Measurements from ENCODE around the gene GFOD2. TPM values are rescaled to one million over a fixed set of nuclear protein-coding genes. Genes with fewer than 3 reads are reported as not detected.

Gene GFOD2
- total RNA-seq, 2 experiments from 2014 or later = 7.3 to 8.2 TPM

DNA sequence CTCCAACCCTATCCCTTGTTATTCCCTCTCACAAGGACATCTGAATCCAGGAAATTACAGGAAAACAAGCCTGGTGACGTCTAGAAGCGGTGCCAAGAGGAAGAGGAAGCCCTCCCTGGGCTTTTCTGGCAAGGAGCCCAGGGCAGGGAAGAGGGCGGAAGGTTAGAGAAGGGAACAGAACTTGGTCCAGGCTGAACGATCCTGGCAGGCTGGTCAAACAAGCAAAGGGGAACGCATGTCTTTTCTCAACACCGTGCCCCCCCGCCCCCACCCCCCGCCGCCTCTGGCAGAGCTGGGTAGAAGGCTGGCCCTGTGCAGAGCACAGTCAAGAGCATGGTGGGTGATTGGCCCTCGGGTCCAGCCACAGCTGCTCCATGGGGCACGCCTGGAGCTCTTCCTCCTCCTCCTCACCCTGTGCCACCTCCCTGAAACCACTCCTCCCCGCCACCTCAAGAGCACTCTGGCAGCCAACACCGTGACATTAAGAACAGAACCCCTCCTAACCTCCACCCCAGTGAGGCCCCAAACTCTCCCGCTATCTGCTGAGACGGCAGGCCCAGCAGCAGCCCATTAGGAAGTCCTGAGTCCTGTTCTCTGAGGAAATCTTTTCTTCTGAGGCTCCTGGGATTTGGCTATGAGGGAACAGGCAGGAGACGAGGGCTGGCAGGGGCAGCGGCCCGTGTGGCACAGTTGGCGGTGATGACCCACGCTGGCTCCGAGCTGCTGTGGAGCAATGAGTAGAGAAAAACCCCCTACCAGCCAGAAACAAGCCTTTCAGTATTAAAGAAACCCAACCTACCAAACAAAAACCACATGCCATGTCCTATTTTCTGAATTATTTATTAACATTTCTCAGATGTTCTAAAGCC, 45.2 kb downstream of the GFOD2 start:
- Mint-ChIP-seq H3K27me3 (ENCODE audit: low read depth) (no peaks in the 10 kb centered on the region), H3K9me3 (no peaks in the 10 kb centered on the region), H3K27ac (no peak overlapping the region), H3K4me1 (ENCODE audit: low read depth) (no peaks in the 10 kb centered on the region), H3K4me3 (no peak overlapping the region), H3K36me3 (ENCODE audit: low read depth) (no peaks in the 10 kb centered on the region)
- intact Hi-C loops (cut with micrococcal nuclease) = loop anchor here (2.0 kb wide), 1 partner anchor 245 kb away; no protein-coding TSS in a partner anchor
- CTCF ChIA-PET = interaction anchor here (0.8 to 1.5 kb wide), 5 partner anchors 10 to 180 kb away, joined by 3 to 5 read pairs (median 3); no protein-coding TSS in a partner anchor
- DNase-seq = no peak

DNA sequence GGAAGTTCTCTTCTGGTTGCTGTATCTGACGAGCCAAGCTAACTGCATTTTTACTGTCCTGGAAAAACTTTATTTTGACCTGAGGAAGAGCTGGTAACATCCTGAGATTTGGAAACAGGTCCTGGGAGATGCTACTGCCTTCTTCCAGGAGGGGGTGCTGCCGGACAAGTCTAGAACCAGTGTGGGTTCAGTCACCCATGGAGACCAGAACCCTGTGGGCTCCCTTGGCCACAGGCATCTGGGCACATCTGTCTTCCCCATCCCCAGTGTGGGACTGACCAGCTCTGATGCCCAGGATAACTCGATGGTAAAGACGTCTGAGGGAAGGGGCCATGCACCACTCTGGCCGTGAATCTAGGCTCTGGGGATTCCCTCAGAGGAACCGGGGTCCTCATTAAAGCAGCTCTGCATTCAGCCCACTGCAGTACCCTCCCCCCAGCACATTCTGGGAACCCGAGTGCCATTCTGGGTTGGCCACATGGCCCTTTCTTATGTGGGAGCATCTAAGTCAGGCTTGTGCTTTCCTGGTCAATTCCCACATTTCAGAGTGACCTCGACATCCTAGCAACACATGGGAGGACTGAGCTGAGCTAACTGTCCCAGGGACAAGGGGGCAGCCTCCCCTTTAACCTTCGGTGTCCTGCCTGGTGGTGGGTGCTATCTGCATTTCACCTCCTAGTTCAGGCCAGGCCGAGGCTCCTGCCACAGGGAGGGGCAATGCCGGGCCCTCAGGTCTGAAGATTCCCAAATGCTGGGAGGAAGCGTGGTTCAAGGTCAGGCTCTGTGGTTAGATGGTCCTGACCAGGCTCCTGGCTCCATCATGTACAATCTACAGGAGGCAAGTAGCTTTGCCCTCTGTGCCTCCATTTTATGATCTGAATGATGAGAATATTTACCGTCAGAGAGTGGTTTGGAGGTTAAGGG, 46.1 kb downstream of the GFOD2 start:
- Mint-ChIP-seq H3K4me3 (no peak overlapping the region), H3K9me3 (no peaks in the 10 kb centered on the region), H3K4me1 (ENCODE audit: low read depth) (peaks cover under 1% of the 10 kb centered on the region), H3K27ac (no peak overlapping the region), H3K36me3 (ENCODE audit: low read depth) (no peaks in the 10 kb centered on the region), H3K27me3 (ENCODE audit: low read depth) (no peaks in the 10 kb centered on the region)
- CTCF ChIA-PET = interaction anchor here (0.6 to 13.5 kb wide), 13 partner anchors 10 to 267 kb away, joined by 3 to 131 read pairs (median 3); partner anchors contain the start of gene GFOD2
- intact Hi-C loops (cut with micrococcal nuclease) = loop anchor here (1.0 to 2.0 kb wide), 2 partner anchors 246 to 255 kb away; no protein-coding TSS in a partner anchor
- peak; percentile 74 for DNase-seq

DNA sequence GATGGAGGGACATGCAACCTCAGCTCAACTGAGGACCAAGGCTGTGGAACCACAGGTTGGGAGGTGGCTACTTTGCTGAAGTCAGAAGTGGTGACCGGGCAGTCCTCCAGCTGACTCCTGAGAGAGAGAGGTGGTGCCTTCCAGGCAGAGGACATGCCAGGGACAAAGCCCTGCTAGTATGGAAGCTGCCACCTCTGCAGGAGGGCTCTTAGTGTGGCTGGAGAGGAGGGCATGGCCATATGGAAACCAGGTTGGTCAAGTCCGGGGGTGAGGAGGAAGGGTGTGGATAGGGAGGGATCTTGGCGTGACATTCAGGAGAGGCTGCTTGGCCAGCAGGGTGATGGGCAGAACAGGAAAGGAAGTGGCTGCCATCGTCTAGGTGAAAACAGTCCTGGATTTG, 46.8 kb downstream of the GFOD2 start:
- H3K9me3 Mint-ChIP-seq = no peaks in the 10 kb centered on the region
- CTCF ChIA-PET = interaction anchor here (0.6 to 13.5 kb wide), 11 partner anchors 9 to 268 kb away, joined by 3 to 131 read pairs (median 3); partner anchors contain the start of gene GFOD2
- H3K27me3 Mint-ChIP-seq (ENCODE audit: low read depth) = no peaks in the 10 kb centered on the region

DNA sequence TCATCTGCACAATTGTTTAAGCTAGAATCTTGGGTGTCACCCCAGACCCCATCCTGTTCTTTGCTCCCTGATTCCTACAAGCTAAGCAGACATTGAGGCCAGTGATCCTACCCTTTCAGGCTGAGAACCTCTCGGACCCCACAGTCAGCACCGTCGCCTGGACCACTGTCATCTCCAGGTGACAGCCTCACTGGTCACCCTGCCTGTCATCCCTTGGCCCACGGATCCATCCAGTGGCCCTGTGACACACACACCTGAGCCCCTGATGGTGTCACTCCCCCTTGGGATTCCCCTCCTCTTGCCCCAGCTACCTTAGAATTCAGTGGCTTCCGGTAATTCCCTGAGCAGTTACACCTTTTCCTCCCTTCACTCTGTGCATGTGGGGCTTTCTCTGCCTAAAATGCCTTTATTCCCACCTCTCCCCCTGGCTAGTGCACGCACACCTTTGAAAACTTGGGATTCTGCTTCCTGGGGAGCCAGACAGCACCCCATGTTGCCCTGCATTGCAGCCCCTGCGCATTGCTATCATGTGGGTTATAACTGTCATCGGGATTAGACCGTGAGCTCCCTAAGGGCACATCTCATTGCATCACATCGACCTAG, 49.5 kb downstream of the GFOD2 start:
- DNase-seq = no peak
- Mint-ChIP-seq H3K36me3 (ENCODE audit: low read depth) (no peaks in the 10 kb centered on the region), H3K27me3 (ENCODE audit: low read depth) (no peaks in the 10 kb centered on the region), H3K9me3 (no peaks in the 10 kb centered on the region), H3K4me3 (no peak overlapping the region), H3K4me1 (ENCODE audit: low read depth) (peaks cover 17% of the 10 kb centered on the region), H3K27ac (no peak overlapping the region)
- intact Hi-C loops (cut with micrococcal nuclease) = no loop called here
- CTCF ChIA-PET = interaction anchor here (0.6 to 13.5 kb wide), 6 partner anchors 9 to 183 kb away, joined by 3 to 131 read pairs (median 4); partner anchors contain the start of gene PARD6A

More for the DNA sequence above, 46.8 kb downstream of the GFOD2 start:
- no peak for DNase-seq
- intact Hi-C loops (cut with micrococcal nuclease) = loop anchor here (1.0 to 2.0 kb wide), 2 partner anchors 246 to 256 kb away; no protein-coding TSS in a partner anchor
- H3K4me3 Mint-ChIP-seq = no peak overlapping the region
- no peak overlapping the region for H3K27ac Mint-ChIP-seq
- no peaks in the 10 kb centered on the region for H3K36me3 Mint-ChIP-seq (ENCODE audit: low read depth)
- H3K4me1 Mint-ChIP-seq (ENCODE audit: low read depth) = peaks cover 7% of the 10 kb centered on the region

DNA sequence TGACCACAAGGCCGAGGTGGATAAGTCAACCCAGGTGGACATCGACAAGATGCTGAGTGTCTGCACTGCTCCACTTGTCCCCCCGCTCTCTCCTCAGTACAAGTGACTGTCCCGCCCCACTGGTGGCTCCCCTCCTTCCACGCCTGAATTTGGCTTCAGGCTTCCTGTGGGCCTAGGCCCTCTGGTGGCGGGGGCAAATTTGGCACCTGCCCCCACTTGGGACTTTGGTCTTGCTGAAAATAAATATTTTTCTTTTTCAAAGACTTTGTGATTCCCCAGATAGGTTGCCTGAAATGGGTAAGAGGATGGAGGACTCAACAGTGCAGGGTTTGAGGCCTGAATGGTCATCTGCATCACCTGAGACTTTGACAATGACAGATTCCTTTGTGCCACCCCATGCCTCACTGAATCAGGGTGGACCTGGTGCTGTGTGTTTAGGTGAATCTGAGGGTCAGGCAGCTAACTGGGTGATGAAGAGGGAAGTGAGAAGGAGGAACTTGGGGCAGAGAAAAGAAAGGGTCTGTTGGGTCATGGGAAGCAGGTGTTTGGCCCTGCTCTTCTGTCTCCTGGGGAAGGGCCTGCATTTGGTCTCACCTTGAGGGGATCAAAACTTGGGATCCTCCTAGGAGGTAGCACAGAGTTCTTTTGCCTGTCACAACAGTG, 50.5 kb downstream of the GFOD2 start:
- H3K4me1 Mint-ChIP-seq (ENCODE audit: low read depth) = peaks cover 17% of the 10 kb centered on the region
- H3K9me3 Mint-ChIP-seq = no peaks in the 10 kb centered on the region
- intact Hi-C loops (cut with micrococcal nuclease) = loop anchor here (1.0 kb wide), 5 partner anchors 8 to 187 kb away; partner anchors contain the start of genes ACD, ATP6V0D1, CTCF and PARD6A
- H3K27ac Mint-ChIP-seq = no peak overlapping the region
- CTCF ChIA-PET = interaction anchor here (0.6 to 13.5 kb wide), 14 partner anchors 10 to 184 kb away, joined by 3 to 131 read pairs (median 4); partner anchors contain the start of genes CTCF and GFOD2
- H3K4me3 Mint-ChIP-seq = no peak overlapping the region
- DNase-seq = peak; percentile 21
- peaks cover 1% of the 10 kb centered on the region for H3K36me3 Mint-ChIP-seq (ENCODE audit: low read depth)
- H3K27me3 Mint-ChIP-seq (ENCODE audit: low read depth) = no peaks in the 10 kb centered on the region

DNA sequence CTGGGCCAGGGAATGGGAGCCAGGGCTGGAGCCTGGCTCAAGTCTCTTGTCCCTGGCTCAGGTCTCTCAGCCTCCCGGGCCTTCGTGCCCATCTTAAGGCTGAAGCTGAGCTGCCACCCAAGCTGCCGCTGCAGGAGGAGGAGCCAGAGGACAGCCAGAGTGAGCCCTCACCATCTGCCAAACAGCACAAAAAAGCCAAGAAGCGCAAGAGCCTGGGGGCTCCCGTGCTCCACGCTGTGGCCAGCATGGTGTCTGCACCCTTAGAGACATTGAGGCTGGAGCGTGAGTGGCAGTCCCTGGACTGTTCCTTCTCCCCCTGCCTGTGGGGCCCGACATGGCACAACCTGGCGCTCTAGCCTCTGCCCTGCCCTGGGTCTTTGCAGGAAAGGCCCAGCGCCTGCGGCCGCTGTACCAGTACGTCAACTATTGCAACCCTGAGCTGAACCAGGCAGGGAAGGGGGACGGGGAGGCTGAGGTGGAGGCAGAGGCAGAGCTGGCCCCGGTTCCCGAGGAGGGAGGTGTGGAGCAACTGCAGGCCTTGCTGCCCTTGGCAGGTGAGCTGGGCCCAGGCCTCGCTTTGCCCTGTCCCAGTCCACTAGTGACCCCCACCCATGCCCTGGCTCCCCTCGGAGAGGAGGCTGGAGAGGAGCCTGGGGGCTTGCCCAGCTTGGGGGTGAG, 51.2 kb downstream of the GFOD2 start:
- peaks cover 17% of the 10 kb centered on the region for H3K4me1 Mint-ChIP-seq (ENCODE audit: low read depth)
- peak; percentile 91 for DNase-seq
- peak overlapping the region; percentile 90 for H3K4me3 Mint-ChIP-seq
- intact Hi-C loops (cut with micrococcal nuclease) = loop anchor here (1.0 kb wide), 5 partner anchors 8 to 187 kb away; partner anchors contain the start of genes ACD, ATP6V0D1, CTCF and PARD6A
- H3K27me3 Mint-ChIP-seq (ENCODE audit: low read depth) = no peaks in the 10 kb centered on the region
- no peaks in the 10 kb centered on the region for H3K9me3 Mint-ChIP-seq
- CTCF ChIA-PET = interaction anchor here (0.6 to 13.5 kb wide), 22 partner anchors 8 to 216 kb away, joined by 3 to 131 read pairs (median 4); partner anchors contain the start of genes CARMIL2, CTCF, GFOD2 and RANBP10
- no peak overlapping the region for H3K27ac Mint-ChIP-seq
- peaks cover 1% of the 10 kb centered on the region for H3K36me3 Mint-ChIP-seq (ENCODE audit: low read depth)

DNA sequence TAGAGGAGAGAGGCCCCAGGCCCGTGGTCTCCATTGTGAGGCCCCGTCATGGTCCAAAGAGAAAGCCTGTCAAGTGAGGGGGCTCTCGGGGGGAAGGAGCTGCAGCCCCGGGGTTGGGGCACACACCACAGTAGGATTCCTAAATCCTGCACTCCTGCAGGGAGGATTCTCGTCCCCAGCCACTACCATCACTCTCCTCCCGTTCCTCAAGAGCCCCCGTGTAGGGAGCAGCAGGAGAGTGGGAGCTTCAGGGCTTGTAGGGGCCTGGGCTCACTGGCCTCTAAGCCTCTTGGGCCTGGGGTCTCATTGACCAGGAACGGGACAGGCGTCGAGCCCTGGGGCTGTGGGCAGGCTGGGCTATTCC, 51.7 kb downstream of the GFOD2 start:
- H3K27me3 Mint-ChIP-seq (ENCODE audit: low read depth) = no peaks in the 10 kb centered on the region
- H3K27ac Mint-ChIP-seq = no peak overlapping the region
- H3K9me3 Mint-ChIP-seq = no peaks in the 10 kb centered on the region
- CTCF ChIA-PET = interaction anchor here (0.6 to 13.5 kb wide), 18 partner anchors 9 to 217 kb away, joined by 3 to 131 read pairs (median 4); partner anchors contain the start of genes CARMIL2, CTCF and RANBP10
- H3K36me3 Mint-ChIP-seq (ENCODE audit: low read depth) = peaks cover 1% of the 10 kb centered on the region
- H3K4me1 Mint-ChIP-seq (ENCODE audit: low read depth) = peaks cover 17% of the 10 kb centered on the region
- intact Hi-C loops (cut with micrococcal nuclease) = no loop called here
- DNase-seq = no peak
- H3K4me3 Mint-ChIP-seq = peak overlapping the region; percentile 90

DNA sequence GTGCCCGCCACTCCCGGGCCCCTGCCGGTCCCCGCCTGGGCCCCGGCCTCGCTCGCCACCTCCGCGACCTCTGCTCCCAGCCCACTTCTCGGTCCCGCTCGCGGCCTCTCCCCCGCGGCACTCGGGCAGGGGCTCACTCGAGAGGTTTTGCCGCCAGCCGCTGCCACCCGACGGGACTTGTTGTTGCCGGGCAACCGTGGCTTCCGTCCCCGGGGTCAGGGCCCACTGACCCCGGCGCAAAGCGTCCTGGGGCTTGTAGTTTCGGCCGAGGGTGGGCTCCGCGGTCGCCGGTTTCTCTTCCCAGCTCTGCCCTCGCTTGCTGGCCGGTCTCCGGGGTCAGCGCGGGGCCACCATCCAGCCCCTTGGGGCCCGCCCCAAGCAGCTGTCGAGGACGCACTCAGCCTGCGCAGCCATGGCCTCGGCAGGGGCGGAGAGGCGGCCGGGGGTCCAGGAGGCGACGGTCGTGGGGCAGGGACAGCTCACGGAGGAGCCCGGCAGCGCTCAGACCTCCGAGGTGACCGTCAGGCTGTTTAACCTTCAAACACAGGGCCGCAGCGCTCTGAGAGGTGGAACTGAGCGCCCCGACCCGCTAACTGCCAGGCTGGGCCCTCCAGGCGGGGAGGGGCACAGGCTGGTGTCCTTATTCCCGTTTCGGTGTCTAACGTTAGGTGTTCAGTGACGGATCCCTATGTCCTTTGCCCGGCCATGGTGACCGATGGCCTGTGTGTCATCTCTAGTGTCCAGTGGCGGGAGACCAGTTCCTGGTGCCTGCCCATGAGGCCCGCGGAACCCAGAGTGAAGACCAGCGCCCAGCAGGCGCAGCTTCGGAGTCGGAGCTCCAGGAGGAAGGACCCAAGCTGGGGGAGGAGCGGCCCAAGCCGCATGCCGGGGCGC, 52.3 kb downstream of the GFOD2 start, which contains the start of the genes C16orf86 and ENKD1:
Gene C16orf86, plus strand, starts transcription at position 256 of the 894 bp plus-strand sequence. Its CDS starts 157 bp downstream, at position 413.
Gene ENKD1, minus strand, starts transcription at position 192 of the 894 bp plus-strand sequence. CDS start 308 bp downstream, outside the sequence.
- CTCF ChIA-PET = interaction anchor here (0.6 to 13.5 kb wide), 18 partner anchors 8 to 217 kb away, joined by 3 to 131 read pairs (median 4); partner anchors contain the start of genes CARMIL2, CTCF and RANBP10
- Mint-ChIP-seq H3K27ac (peak within 1 kb of the TSS; percentile 30), H3K4me1 (ENCODE audit: low read depth) (peaks cover 17% of the 10 kb centered on the region), H3K27me3 (ENCODE audit: low read depth) (no peaks in the 10 kb centered on the region), H3K36me3 (ENCODE audit: low read depth) (peaks cover 1% of the 10 kb centered on the region), H3K9me3 (no peaks in the 10 kb centered on the region), H3K4me3 (peak within 1 kb of the TSS; percentile 90)
- peak; percentile 84 for DNase-seq
- intact Hi-C loops (cut with micrococcal nuclease) = loop anchor here (1.0 kb wide), 1 partner anchor 139 kb away; the partner anchor contains the start of genes RANBP10 and TSNAXIP1

DNA sequence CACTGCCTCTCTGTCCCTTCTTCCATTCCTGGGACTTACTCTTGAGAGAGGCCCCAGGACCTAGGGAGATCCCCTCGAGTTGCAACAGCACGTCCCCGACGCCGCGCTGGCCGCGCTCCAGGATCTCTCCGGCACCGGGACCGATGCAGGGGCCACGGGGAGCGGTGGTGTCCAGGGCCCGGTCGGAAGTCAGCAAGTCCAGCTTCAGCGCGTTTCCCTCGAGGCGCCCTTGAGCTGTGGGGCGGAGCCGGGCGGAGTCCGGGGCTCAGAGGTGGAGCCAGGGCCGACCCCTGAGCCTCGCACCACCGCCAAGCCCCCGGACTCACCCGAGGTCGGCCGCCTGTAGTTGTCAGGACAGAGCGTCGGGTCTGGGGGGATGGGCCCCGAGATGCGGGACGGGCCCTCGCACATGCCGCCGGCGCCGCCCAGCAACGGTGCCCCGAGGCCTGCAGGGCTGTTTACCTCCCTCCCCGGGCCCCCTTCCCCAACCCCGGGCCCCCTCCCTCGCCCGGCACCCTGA, 53.0 kb downstream of the GFOD2 start:
- no peak for DNase-seq
- intact Hi-C loops (cut with micrococcal nuclease) = loop anchor here (1.0 kb wide), 1 partner anchor 140 kb away; the partner anchor contains the start of genes RANBP10 and TSNAXIP1
- Mint-ChIP-seq H3K4me3 (peak overlapping the region; percentile 75), H3K27ac (no peak overlapping the region), H3K9me3 (no peaks in the 10 kb centered on the region), H3K4me1 (ENCODE audit: low read depth) (peaks cover 22% of the 10 kb centered on the region), H3K27me3 (ENCODE audit: low read depth) (no peaks in the 10 kb centered on the region), H3K36me3 (ENCODE audit: low read depth) (peaks cover 1% of the 10 kb centered on the region)
- CTCF ChIA-PET = interaction anchor here (0.6 to 13.5 kb wide), 8 partner anchors 10 to 297 kb away, joined by 3 to 131 read pairs (median 5); partner anchors contain the start of gene CTCF
